Anterior cingulate cortex (tissue), 58 donors: ENCODE data around the gene TMPRSS5.
"Not testable (repeated sequence)": the region's sequence is repeated elsewhere in the genome, so short reads cannot be mapped to it uniquely, and the experiment has no call there.

Experiments used
- DNase-seq, 58 donors: peaks; one replicate each; lab custom pipeline; 2025; lab: John Stamatoyannopoulos, UW

TMPRSS5 gene

DNA sequence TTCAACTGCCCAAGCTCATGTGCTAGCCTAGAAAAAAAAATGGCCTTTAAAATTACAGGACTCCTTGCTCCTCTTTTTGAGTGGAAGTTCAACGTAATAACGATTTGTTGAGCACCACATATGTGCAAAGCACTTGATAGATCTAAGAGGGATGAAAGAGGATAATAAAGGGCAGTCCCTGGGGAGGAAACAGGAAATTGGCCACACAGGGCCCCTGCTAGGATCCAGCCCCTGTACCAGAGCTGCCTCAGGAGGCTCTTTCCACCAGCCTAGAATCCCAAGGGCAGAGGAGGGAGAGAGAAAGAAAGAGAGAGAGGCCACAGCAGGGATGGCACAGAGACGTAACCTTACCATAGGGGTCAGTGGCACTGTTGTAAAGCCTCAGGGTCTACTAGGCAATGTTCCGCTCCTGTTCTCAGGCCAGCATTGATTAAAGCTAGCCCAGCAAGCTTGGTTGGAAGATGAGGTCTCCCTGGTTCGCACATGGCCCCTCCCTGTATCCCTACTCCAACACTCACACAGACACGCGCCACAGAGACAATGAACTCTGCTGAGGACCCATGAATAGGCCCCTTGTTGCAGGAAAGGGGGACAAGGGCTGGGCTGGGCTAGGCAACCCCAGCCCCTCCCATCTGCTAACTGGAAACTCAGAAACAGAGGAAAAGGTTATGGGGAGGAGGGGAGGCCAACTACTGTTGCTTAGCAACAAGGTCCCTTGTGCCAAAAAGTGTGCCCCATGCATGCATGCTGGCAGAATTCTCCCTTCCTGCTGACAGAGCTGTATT lies at the start of gene TMPRSS5:
Gene TMPRSS5, minus strand, starts transcription at position 438 of the 785 bp plus-strand sequence. Its CDS starts 84 bp downstream, at position 354.
- peak in 57 of 58 donors; percentile 13 to 95 (median 84) for DNase-seq

DNA sequence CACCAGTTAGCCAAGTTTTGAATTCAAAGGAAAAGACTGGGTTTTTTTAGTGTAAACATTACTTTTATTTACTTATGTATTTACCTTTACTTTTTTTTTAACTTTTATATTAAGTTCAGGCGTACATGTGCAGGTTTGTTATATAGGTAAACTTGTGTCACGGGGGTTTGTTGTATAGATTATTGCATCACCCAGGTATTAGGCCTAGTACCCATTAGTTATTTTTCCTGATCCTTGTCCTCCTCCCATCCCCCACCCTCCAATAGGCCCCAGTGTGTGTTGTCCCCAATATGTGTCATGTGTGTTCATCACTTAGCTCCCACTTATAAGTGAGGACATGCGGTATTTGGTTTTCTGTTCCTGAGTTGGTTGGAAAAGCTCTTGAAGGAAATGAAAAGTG lies 46.8 kb upstream of the TMPRSS5 start:
- DNase-seq, result no peak

- no peak for DNase-seq
Measured at GRCh38 chr11:113736323-113736722, 30.2 kb upstream of the TMPRSS5 start.

DNA sequence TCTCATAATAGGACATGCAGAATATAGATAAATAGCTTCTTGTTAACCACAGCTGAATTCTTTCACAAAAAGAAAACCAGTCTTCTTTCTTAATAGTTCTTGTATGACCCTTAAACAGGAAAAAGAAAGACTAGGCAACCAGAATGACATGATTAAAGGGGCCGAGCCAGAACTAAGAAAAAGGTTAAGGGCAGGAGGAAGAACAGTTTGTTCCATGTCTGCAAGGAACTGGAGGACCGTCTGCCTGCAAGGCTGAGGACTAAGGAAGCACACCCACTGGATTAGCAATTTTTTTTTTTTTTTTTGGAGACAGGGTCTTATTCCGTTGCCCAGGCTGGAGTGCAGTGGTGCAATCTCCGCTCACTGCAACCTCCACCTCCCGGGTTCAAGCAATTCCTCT lies 26.0 kb upstream of the TMPRSS5 start:
- no peak for DNase-seq

- peak in 40 of 58 donors; percentile 2 to 75 (median 22) for DNase-seq
Measured at GRCh38 chr11:113730887-113731726, 25.0 kb upstream of the TMPRSS5 start.

- DNase-seq, result no peak
Measured at GRCh38 chr11:113729456-113729855, 23.3 kb upstream of the TMPRSS5 start.

DNA sequence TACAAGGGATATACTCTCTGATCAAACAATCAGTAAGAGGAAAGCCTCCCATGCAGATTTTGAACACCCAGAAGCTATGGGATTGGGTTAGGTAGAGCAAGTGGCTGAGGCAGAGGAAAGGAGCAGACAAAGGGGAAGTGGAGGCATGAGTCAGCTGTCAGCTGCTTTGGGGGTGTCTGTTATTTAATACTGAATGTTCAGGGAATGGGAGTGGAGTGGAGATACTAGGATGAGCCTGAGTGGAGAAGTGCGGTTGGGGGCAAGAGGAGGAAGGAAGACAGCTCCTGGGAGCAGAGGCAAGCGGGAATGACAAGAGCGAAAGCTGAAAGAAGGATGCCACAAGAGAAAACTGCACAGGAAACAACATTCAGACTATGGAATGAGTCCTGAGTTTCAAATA lies 22.7 kb upstream of the TMPRSS5 start:
- DNase-seq, result no peak

DNA sequence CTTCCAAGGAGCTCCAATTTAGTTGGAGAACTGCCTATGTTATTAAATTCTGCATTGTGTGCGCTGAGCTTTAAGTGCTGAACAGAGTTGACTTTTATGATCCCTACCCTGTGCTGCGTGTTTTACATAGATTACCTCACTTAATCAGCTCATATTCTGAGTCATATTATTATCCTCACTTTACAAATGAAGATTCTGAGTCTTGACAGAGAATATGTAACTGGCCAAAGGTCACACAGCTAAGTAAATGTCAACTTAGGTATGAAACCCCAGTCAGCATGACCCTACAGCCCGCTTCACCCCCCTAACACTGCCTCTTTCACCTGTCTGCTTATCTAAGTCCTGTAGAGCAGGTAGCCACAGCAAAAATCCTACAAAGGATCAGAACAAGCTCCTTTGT lies 19.8 kb upstream of the TMPRSS5 start:
- DNase-seq, result no peak

DNA sequence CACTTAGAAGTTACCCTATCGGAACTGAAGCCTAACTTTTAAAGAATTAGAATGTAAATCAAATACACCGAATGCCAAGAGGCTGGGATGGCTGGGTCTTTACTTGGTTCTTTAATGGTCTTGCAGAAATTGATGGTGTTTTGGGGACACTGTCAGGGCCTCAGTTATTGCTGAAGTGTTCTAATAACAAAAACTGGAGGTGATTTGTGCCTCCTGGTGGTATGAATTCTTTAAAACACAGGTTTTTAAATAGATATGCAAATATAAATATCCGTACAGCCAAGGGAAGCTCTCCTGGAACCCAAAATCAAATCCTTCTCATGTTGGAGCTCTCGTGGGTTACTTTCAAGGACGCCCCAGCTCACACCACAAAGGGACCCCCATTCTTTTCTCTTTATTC lies 19.3 kb upstream of the TMPRSS5 start:
- DNase-seq, result no peak

GRCh38 chr11:113724778-113725177 lies 18.7 kb upstream of the TMPRSS5 start:
- no peak for DNase-seq

GRCh38 chr11:113723787-113724186 lies 17.7 kb upstream of the TMPRSS5 start:
- peak in 1 of 58 donors; percentile 3 for DNase-seq

DNA sequence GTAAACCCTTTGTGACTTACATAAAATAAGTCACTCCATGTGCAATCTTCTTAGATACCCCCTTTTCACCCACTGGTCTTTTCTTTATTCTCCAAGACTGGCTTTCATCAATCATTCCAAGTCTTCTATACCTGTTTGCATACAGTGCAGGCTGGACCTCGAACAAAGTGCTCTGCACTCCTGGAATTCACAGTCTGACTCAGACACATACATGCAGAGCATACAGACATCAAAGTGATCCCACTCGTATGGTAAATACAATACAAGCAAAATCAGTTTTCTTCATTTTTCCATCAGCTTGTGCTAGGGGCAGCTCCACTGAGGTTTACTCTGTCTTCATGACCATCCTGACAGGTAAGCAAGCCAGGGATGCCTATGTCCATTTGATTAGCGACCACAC lies 16.8 kb upstream of the TMPRSS5 start:
- DNase-seq, result no peak

DNA sequence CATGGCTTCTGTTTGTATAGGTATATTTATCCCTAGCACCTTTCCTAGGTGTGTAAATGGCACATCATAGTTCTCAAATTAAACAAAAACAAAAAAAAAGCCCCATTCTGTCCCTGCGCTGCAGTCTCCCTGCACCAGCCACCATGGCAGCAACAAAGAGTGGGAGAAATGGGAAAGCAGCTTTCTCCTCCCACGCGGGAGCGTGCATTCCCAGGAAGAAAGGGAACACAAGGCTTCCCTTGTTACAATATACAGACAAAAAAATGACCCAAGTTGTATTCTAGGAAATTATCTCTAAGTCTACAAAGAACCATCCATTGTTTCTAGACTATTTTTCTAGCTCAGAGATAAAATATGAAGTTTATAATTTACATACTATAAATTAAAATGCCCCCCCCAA lies 16.1 kb upstream of the TMPRSS5 start:
- peak in 24 of 58 donors; percentile 1 to 53 (median 10) for DNase-seq

DNA sequence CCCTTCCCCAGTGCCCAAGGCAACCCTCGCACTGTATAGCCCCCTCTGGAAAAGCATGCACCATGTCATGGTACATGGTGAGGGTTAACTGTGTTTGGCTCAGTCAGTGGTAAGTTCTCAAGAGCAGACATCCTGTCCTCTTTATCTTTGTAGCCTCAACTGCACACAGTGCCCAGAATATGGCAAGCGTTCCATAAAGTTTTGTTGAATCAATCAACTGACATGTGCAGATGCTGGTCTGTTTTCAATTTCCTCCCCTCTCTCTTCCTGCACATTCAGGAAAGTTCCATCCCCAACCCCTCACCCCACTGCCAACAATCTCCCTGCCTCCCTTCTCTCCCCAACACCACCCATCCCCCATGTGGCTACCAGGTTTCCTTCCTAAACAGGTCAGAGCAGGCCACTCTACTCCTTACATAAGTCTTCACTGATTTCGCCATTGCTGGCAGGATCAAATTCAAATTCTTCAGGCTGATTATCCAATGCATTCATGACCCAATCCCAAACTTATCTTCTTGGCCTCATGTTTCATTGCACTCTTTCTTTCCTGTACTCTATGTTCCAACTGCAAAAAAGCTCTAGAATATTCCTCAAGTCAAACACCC lies 15.5 kb upstream of the TMPRSS5 start:
- DNase-seq, result no peak

DNA sequence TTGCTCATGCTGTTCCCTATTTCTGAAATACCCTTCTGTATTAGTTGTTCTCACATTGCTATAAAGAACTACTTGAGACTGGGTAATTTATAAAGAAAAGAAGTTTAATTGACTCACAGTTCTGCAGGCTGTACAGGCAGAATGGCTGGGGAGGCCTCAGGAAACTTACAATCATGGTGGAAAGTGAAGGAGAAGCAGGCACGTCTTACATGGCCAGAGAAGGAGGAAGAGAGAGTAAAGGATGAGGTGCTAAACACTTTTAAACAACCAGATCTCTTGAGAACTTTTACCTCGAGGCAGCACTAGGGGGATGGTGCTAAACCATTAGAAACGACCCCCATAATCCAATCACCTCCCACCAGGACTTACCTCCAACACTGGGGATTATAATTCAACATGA lies 14.4 kb upstream of the TMPRSS5 start:
- not testable (repeated sequence) for DNase-seq

GRCh38 chr11:113715882-113716625 lies 9.9 kb upstream of the TMPRSS5 start:
- peak in 20 of 58 donors; percentile 2 to 70 (median 40) for DNase-seq

GRCh38 chr11:113715273-113715672 lies 9.2 kb upstream of the TMPRSS5 start:
- no peak for DNase-seq

- no peak for DNase-seq
Measured at GRCh38 chr11:113710989-113711388, 4.9 kb upstream of the TMPRSS5 start.

GRCh38 chr11:113703551-113703950 lies 2.6 kb downstream of the TMPRSS5 start:
- not testable (repeated sequence) for DNase-seq

DNA sequence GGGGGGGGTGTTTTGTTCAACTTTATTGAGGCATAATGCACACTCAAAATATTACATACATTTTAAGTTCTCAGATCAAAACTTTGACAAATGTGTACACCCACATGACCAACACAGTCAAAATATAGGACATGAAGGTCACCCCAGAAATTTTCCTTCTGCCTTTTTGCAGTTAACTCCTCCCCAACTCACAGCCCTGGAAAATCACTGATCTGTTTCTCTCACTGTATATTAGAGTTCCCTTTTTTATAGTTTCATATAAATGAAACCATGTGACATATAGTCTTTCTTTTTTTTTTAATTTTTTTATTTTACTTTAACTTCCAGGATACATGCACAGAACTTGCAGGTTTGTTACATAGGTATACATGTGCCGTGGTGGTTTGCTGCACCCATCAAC lies 4.6 kb downstream of the TMPRSS5 start:
- DNase-seq, result no peak
